ENCODE data around the gene OR51S1.
"Not testable (repeated sequence)": the region's sequence is repeated elsewhere in the genome, so short reads cannot be mapped to it uniquely, and the experiment has no call there.

The OR51S1 gene

DNA sequence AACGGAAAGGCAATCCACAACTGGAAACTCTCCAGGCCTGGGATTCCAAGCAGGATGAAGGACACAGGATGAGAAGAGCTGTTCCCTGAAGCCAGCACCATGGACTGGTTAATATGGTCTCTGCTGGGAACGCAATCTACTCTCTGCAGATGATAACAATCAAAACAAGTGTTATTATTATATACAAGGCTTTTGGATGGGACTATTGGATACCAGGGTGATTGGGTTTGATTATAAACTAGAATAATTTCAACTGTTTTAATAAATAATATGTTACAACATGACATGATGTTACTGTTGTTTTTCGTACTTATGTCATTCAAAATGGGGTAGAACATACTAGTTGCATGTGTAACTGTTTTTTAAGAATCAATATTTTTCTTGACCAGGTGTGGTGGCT is 44.7 kb downstream of the OR51S1 start, which contains the start of gene OR52R1:
OR52R1 (minus strand) TSS at position 101 of the 400 bp plus-strand sequence; CDS start at position 101, 0 bp downstream.
- DNase-seq: no peak

GRCh38 chr11:4801316-4801715 is 47.7 kb downstream of the OR51S1 start:
- DNase-seq: not testable (repeated sequence)

- DNase-seq: no peak
Measured at GRCh38 chr11:4798427-4799183, 50.4 kb downstream of the OR51S1 start.
